GM13977 (cell line): ENCODE measurements around the gene EPHA5.
A peak's percentile ranks its signal among the peaks of the same experiment; 100 is the strongest.

ENCODE experiments used
- DNase-seq: peaks from one replicate; pipeline ENCODE4 v3.0.0; 2012; ENCODE audit warnings: low spot score
- CTCF ChIP-seq: IDR thresholded peaks from 2 replicates; pipeline ENCODE4 v1.5.1; 2012; ENCODE audit warnings: mild to moderate bottlenecking, control low read depth; ENCODE audit not compliant: insufficient read depth; ENCODE audit errors: extremely low read depth, missing control alignments
- in situ Hi-C: fragments of 300-500 bp; cut with MboI; formaldehyde crosslinking; loops from one replicate; pipeline ENCODE4 v1.12.0; 2022; ENCODE audit warnings: low sequenced_read_pairs, low pct_unique_long_range_greater_than_20kb, mixed read lengths, inconsistent platforms; ENCODE audit not compliant: unreplicated experiment

The EPHA5 gene

GRCh38 chr4:65670331-65671031, at the start of gene EPHA5:
TSS of gene EPHA5 (minus strand) at chr4:65670489. CDS start at chr4:65669742, 747 bp downstream.
- peak; percentile 17 for DNase-seq
- TF ChIP-seq CTCF, result no peak
- in situ Hi-C loops, result no loop called here

- no peak for DNase-seq
- no peak for TF ChIP-seq CTCF
- in situ Hi-C loops, result no loop called here
These were observed 49.3 kb upstream of the EPHA5 start for GRCh38 chr4:65719635-65720034.

- TF ChIP-seq CTCF, result no peak
- DNase-seq, result no peak
- in situ Hi-C loops, result no loop called here
These were observed 28.3 kb upstream of the EPHA5 start for GRCh38 chr4:65698631-65699030.

- DNase-seq, result no peak
- in situ Hi-C loops, result no loop called here
- TF ChIP-seq CTCF, result no peak
These were observed 26.1 kb upstream of the EPHA5 start for GRCh38 chr4:65696436-65696835.

- TF ChIP-seq CTCF, result no peak
- DNase-seq, result no peak
- in situ Hi-C loops, result no loop called here
These were observed 1.1 kb upstream of the EPHA5 start for GRCh38 chr4:65671372-65671771.

- TF ChIP-seq CTCF, result no peak
- in situ Hi-C loops, result no loop called here
- no peak for DNase-seq
These were observed 314 bp downstream of the EPHA5 start for GRCh38 chr4:65670020-65670330.
